ENCODE results near the gene IPPK. TPM values are rescaled to one million over a fixed set of nuclear protein-coding genes. Genes with fewer than 3 reads are reported as not detected.

Gene IPPK
- total and polyA plus RNA-seq, 2 of the 8 experiments (the other 6 are each of a cell fraction or from before 2014, with no cell fraction given) = 10.5 to 13.6 TPM

GRCh38 chr9:92669890-92670708 lies at the start of gene IPPK (continued):
- TF ChIP-seq EZH2 (IDR thresholded peaks at IDR 0.05; ENCODE audit: low read depth, low read length, severe bottlenecking) (no peak), E2F6 (IDR thresholded peaks at IDR 0.05) (peak; percentile 16), BRCA1 (IDR thresholded peaks at IDR 0.05; ENCODE audit: low read depth, low read length) (no peak), ZNF274 (IDR thresholded peaks at IDR 0.05; ENCODE audit: borderline replicate concordance, extremely low read depth, low read length) (no peak), YY1 (IDR thresholded peaks at IDR 0.05; ENCODE audit: low read depth, low read length) (peak; percentile 100), SUZ12 (IDR thresholded peaks at IDR 0.05; ENCODE audit: low read length) (no peak), ATF3 (IDR thresholded peaks at IDR 0.05; ENCODE audit: insufficient read depth, low read depth, low read length) (0 out of 2 replicates have a peak, but pooled peaks have one; percentile 26), CHD7 (IDR thresholded peaks at IDR 0.05; ENCODE audit: insufficient replicate concordance, low read length) (no peak), SP4 (IDR thresholded peaks at IDR 0.05; ENCODE audit: low read length) (no peak)

All from H1 (cell line).